Keratinocyte (primary cell): ENCODE data around the gene TMEM217. TPM values are rescaled to one million over a fixed set of nuclear protein-coding genes. Genes with fewer than 3 reads are reported as not detected.

Source experiments
- DNase-seq: peaks from one replicate; pipeline ENCODE4 v3.0.0-alpha.2; 2011; ENCODE audit warnings: low read depth, missing footprints, low spot score
- FAIRE-seq: peaks from 2 replicates; lab custom pipeline; 2011; peaks lifted over from hg19 to GRCh38; lab: Jason Lieb, UNC
- H2AFZ ChIP-seq: 2 replicates; pipeline ENCODE4 v1.6.0; 2012; ENCODE audit warnings: low read length, control low read depth, inconsistent platforms; ENCODE audit not compliant: control insufficient read depth
- H3K27ac ChIP-seq: 2 replicates; pipeline ENCODE4 v1.5.1; 2011; ENCODE audit warnings: low read length; ENCODE audit not compliant: control insufficient read depth, insufficient read depth
- H3K27me3 ChIP-seq: 3 replicates; pipeline ENCODE4 v1.6.0; 2011; ENCODE audit warnings: low read length; ENCODE audit not compliant: control insufficient read depth, insufficient read depth; ENCODE audit errors: extremely low read depth
- H3K36me3 ChIP-seq, 2 experiments: 2 replicates in 1 of 2; 3 replicates in 1 of 2; pipeline ENCODE4 v1.5.1; 2011; ENCODE audit warnings: low read length in 2 of 2, mild to moderate bottlenecking in 1 of 2; ENCODE audit not compliant: control insufficient read depth in 2 of 2, insufficient read depth in 2 of 2; ENCODE audit errors: extremely low read depth in 1 of 2
- H3K4me1 ChIP-seq: 3 replicates; pipeline ENCODE4 v1.5.1; 2011; ENCODE audit warnings: low read length; ENCODE audit not compliant: control insufficient read depth, insufficient read depth; ENCODE audit errors: extremely low read depth
- H3K4me2 ChIP-seq: 3 replicates; pipeline ENCODE4 v1.6.0; 2011; ENCODE audit warnings: low read depth, low read length; ENCODE audit not compliant: control insufficient read depth, insufficient read depth; ENCODE audit errors: extremely low read depth
- H3K4me3 ChIP-seq, 3 experiments: fragments of 200-600 bp in 1 of 3; sonication (generic) in 1 of 3; 2 replicates in 2 of 3; 3 replicates in 1 of 3; pipeline ENCODE4 v1.5.1; 2011 to 2016; ENCODE audit warnings: low read length in 3 of 3, mild to moderate bottlenecking in 3 of 3, control low read depth in 2 of 3, inconsistent platforms in 1 of 3, low read depth in 1 of 3, mixed read lengths in 1 of 3, mixed run types in 1 of 3, moderate library complexity in 1 of 3; ENCODE audit not compliant: control insufficient read depth in 2 of 3, insufficient read depth in 2 of 3; ENCODE audit errors: extremely low read depth in 1 of 3
- H3K79me2 ChIP-seq: 2 replicates; pipeline ENCODE4 v1.6.0; 2012; ENCODE audit warnings: low read length; ENCODE audit not compliant: control insufficient read depth, insufficient read depth
- H3K9ac ChIP-seq: 3 replicates; pipeline ENCODE4 v1.6.0; 2011; ENCODE audit warnings: low read length; ENCODE audit not compliant: control insufficient read depth, insufficient read depth; ENCODE audit errors: extremely low read depth
- H3K9me1 ChIP-seq: 3 replicates; pipeline ENCODE4 v1.6.0; 2011; ENCODE audit warnings: low read length; ENCODE audit not compliant: control insufficient read depth, insufficient read depth; ENCODE audit errors: extremely low read depth
- H3K9me3 ChIP-seq: 2 replicates; pipeline ENCODE4 v1.5.1; 2012; ENCODE audit warnings: low read depth, low read length; ENCODE audit not compliant: control insufficient read depth
- H4K20me1 ChIP-seq: 3 replicates; pipeline ENCODE4 v1.6.0; 2011; ENCODE audit warnings: low read length; ENCODE audit not compliant: control insufficient read depth, insufficient read depth; ENCODE audit errors: extremely low read depth
- EZH2 ChIP-seq: IDR thresholded peaks from one replicate; pipeline ENCODE4 v1.6.1; 2012; ENCODE audit warnings: inconsistent platforms, mild to moderate bottlenecking, low read length, moderate library complexity
- dilution Hi-C: fragments of 300-500 bp; cut with MboI; formaldehyde crosslinking; loops from one replicate; pipeline ENCODE4 v1.7.0; 2020; ENCODE audit warnings: low sequenced_read_pairs; ENCODE audit not compliant: extremely low pct_ligation_motif_present
- polyA plus RNA-seq, 5 experiments: library from polyadenylated mRNA; depleted of rRNA in 3 of 5; stranded (reverse) in 3 of 5; stranded (forward) in 1 of 5; unstranded in 1 of 5; fragments of >200 nt; gene quantifications; 1 replicate in 1 of 5; 2 replicates in 3 of 5; 3 replicates in 1 of 5; pipeline versions ENCODE4 v1.2.1 to v1.2.3, GENCODE V29; 2011 to 2012; ENCODE audit warnings: missing spikeins in 2 of 5, low read depth in 1 of 5, low replicate concordance in 1 of 5
- TF ChIP-seq, protein P1 (sequence below), 3 experiments: IDR thresholded peaks in 1 of 3; conservative IDR thresholded peaks in 1 of 3; optimal IDR thresholded peaks in 1 of 3; 2 replicates in 2 of 3; 3 replicates in 1 of 3; pipeline versions ENCODE3 to v1.5.1; 2011; ENCODE audit warnings: low read length in 3 of 3, mild to moderate bottlenecking in 3 of 3, moderate library complexity in 2 of 3, control low read depth in 1 of 3, inconsistent platforms in 1 of 3; ENCODE audit not compliant: insufficient read depth in 2 of 3; ENCODE audit errors: extremely low read depth in 1 of 3

The TMEM217 gene
- polyA plus RNA-seq, 1 donor (not counting 4 experiments of a cell fraction or from before 2014, with no cell fraction given) = 0.80 TPM

DNA sequence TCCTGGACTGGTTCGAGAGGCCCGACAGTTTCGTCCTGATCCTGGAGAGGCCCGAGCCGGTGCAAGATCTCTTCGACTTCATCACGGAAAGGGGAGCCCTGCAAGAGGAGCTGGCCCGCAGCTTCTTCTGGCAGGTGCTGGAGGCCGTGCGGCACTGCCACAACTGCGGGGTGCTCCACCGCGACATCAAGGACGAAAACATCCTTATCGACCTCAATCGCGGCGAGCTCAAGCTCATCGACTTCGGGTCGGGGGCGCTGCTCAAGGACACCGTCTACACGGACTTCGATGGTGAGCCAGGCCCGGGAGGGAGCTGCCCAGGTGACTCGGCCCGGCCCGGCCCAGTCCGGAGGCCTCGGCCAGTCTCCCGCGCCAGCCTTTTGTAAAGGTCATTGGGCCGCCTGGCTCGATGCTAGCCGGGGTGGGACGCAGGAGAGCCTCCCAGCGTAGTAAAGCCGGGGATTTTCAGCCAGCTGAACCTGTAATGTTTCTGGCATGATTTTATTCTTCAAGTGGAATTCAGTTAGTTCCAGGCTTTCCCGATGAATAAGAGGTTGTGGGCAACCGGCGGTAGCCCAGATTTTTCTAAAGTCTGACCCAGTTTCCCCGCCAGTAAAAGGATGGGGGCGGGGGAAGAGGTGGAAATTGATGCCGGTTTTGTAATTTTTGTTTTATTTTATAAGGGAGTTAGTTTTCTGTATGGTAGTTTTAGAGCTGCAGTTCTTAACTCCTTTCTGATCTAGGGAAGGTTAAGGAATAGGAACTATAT, 86.6 kb downstream of the TMEM217 start:
- FAIRE-seq (no peak), DNase-seq (no peak)
- no peaks in the 10 kb centered on the region for H3K9me3 ChIP-seq
- peaks cover 12% of the 10 kb centered on the region for H3K79me2 ChIP-seq
- dilution Hi-C loops = no loop called here
- no peaks in the 10 kb centered on the region for H4K20me1 ChIP-seq
- H3K4me3 ChIP-seq = peak overlapping the region; percentile 75 to 86 (median 82)
- peak overlapping the region; percentile 94 for H3K4me2 ChIP-seq
- no peaks in the 10 kb centered on the region for H3K27me3 ChIP-seq
- no peaks in the 10 kb centered on the region for H3K9me1 ChIP-seq
- TF ChIP-seq, protein P1, sequence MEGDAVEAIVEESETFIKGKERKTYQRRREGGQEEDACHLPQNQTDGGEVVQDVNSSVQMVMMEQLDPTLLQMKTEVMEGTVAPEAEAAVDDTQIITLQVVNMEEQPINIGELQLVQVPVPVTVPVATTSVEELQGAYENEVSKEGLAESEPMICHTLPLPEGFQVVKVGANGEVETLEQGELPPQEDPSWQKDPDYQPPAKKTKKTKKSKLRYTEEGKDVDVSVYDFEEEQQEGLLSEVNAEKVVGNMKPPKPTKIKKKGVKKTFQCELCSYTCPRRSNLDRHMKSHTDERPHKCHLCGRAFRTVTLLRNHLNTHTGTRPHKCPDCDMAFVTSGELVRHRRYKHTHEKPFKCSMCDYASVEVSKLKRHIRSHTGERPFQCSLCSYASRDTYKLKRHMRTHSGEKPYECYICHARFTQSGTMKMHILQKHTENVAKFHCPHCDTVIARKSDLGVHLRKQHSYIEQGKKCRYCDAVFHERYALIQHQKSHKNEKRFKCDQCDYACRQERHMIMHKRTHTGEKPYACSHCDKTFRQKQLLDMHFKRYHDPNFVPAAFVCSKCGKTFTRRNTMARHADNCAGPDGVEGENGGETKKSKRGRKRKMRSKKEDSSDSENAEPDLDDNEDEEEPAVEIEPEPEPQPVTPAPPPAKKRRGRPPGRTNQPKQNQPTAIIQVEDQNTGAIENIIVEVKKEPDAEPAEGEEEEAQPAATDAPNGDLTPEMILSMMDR (optimal IDR thresholded peaks at IDR 0.05 in 1 of 3, IDR thresholded peaks at IDR 0.05 in 1 of 3, conservative IDR thresholded peaks at IDR 0.05 in 1 of 3; ENCODE audit: extremely low read depth in 1 of 3, insufficient read depth in 2 of 3, low read length in 3 of 3) = no peak
- no peak for TF ChIP-seq EZH2
- H3K9ac ChIP-seq = peak overlapping the region; percentile 78
- peaks cover 8 to 14% of the 10 kb centered on the region in 2 experiments for H3K36me3 ChIP-seq
- H3K27ac ChIP-seq = peak overlapping the region; percentile 68
- H3K4me1 ChIP-seq = peaks cover 15% of the 10 kb centered on the region
- H2AFZ ChIP-seq = peak overlapping the region; percentile 52

DNA sequence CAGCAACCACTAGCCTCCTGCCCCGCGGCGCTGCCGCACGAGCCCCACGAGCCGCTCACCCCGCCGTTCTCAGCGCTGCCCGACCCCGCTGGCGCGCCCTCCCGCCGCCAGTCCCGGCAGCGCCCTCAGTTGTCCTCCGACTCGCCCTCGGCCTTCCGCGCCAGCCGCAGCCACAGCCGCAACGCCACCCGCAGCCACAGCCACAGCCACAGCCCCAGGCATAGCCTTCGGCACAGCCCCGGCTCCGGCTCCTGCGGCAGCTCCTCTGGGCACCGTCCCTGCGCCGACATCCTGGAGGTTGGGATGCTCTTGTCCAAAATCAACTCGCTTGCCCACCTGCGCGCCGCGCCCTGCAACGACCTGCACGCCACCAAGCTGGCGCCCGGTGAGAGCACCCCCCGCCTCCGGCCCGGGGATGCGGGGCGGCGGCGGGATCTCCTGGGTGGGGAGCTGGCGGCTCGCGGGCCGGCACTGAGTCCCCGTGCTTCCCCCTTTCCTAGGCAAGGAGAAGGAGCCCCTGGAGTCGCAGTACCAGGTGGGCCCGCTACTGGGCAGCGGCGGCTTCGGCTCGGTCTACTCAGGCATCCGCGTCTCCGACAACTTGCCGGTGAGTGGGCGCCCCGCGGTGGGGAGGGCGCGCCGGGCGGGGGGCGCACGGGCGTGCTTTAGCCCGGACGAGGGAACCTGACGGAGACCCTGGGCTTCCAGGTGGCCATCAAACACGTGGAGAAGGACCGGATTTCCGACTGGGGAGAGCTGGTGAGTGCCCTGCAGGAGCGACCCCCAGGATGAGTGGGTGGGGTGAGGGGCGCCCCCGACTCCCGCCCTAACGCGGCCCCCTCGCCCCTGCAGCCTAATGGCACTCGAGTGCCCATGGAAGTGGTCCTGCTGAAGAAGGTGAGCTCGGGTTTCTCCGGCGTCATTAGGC, 87.4 kb downstream of the TMEM217 start:
- Histone ChIP-seq H3K9me1 (no peaks in the 10 kb centered on the region), H3K9ac (peak overlapping the region; percentile 78), H4K20me1 (no peaks in the 10 kb centered on the region), H3K79me2 (peaks cover 12% of the 10 kb centered on the region), H3K36me3 (peaks cover 8 to 14% of the 10 kb centered on the region in 2 experiments), H2AFZ (peak overlapping the region; percentile 16), H3K4me1 (peaks cover 15% of the 10 kb centered on the region), H3K4me3 (peak overlapping the region; percentile 75 to 86 (median 82)), H3K4me2 (peak overlapping the region; percentile 94), H3K27ac (peak overlapping the region; percentile 68), H3K9me3 (no peaks in the 10 kb centered on the region), H3K27me3 (no peaks in the 10 kb centered on the region)
- FAIRE-seq (no peak), DNase-seq (no peak)
- no peak for TF ChIP-seq EZH2
- TF ChIP-seq, protein P1 (optimal IDR thresholded peaks at IDR 0.05 in 1 of 3, IDR thresholded peaks at IDR 0.05 in 1 of 3, conservative IDR thresholded peaks at IDR 0.05 in 1 of 3; ENCODE audit: extremely low read depth in 1 of 3, insufficient read depth in 2 of 3, low read length in 3 of 3) = peak; percentile 15 to 36 (median 23)
- dilution Hi-C loops = no loop called here
